CD8-positive, alpha-beta memory T cell (primary cell): Measurements from ENCODE around the gene RDH5. TPM values are rescaled to one million over a fixed set of nuclear protein-coding genes. Genes with fewer than 3 reads are reported as not detected.

Experiments used
- CTCF ChIA-PET: fragments of 350-600 bp; sonication (Branson Sonifier 250); formaldehyde crosslinking; loops from one replicate; lab custom pipeline; 2021; ENCODE audit warnings: antibody characterized with exemption; lab: Charles Lee
- POLR2A ChIA-PET: fragments of 350-600 bp; sonication (Branson Sonifier 250); formaldehyde crosslinking; loops from one replicate; lab custom pipeline; 2021; ENCODE audit warnings: antibody characterized with exemption; lab: Charles Lee
- DNase-seq, 5 donors: peaks; one replicate each; pipeline versions ENCODE4 v3.0.0 to v3.0.0-alpha.2; 2020 to 2022; ENCODE audit warnings: mixed read lengths in 1 of 5
- H3K27ac ChIP-seq: one replicate; pipeline ENCODE4 v1.7.0; 2013; ENCODE audit warnings: low read depth, mild to moderate bottlenecking, low read length, moderate library complexity
- H3K27me3 ChIP-seq: 2 replicates; pipeline ENCODE4 v1.7.0; 2013; ENCODE audit warnings: low read length, mild to moderate bottlenecking; ENCODE audit not compliant: insufficient read depth, poor library complexity, severe bottlenecking
- H3K36me3 ChIP-seq: 2 replicates; pipeline ENCODE4 v1.7.0; 2013; ENCODE audit warnings: mild to moderate bottlenecking, low read length, moderate library complexity; ENCODE audit not compliant: insufficient read depth
- H3K4me1 ChIP-seq: 2 replicates; pipeline ENCODE4 v1.7.0; 2013; ENCODE audit warnings: mild to moderate bottlenecking, low read length, moderate library complexity; ENCODE audit not compliant: insufficient read depth
- H3K4me3 ChIP-seq: 2 replicates; pipeline ENCODE4 v1.7.0; 2013; ENCODE audit warnings: mild to moderate bottlenecking, low read length
- H3K9me3 ChIP-seq: 2 replicates; pipeline ENCODE4 v1.7.0; 2013; ENCODE audit warnings: mild to moderate bottlenecking, low read length
- H3K27ac Mint-ChIP-seq, 8 donors: one replicate each; pipeline ENCODE4 v1.8.0; 2020 to 2021; ENCODE audit warnings: mixed read lengths in 8 of 8, mild to moderate bottlenecking in 6 of 8, inconsistent platforms in 3 of 8, moderate library complexity in 3 of 8
- H3K27me3 Mint-ChIP-seq, 2 donors: one replicate each; pipeline ENCODE4 v1.8.0; 2020 to 2021; ENCODE audit warnings: mixed read lengths in 2 of 2, mild to moderate bottlenecking in 1 of 2, moderate library complexity in 1 of 2
- H3K36me3 Mint-ChIP-seq, 3 donors: one replicate each; pipeline ENCODE4 v1.8.0; 2020 to 2021; ENCODE audit warnings: mixed read lengths in 3 of 3, inconsistent platforms in 1 of 3, mild to moderate bottlenecking in 1 of 3
- H3K4me1 Mint-ChIP-seq, 3 donors: one replicate each; pipeline ENCODE4 v1.8.0; 2020 to 2021; ENCODE audit warnings: mixed read lengths in 3 of 3, inconsistent platforms in 1 of 3, mild to moderate bottlenecking in 1 of 3
- H3K4me3 Mint-ChIP-seq, 7 donors: one replicate each; pipeline ENCODE4 v1.8.0; 2020 to 2021; ENCODE audit warnings: mixed read lengths in 7 of 7, mild to moderate bottlenecking in 6 of 7, moderate library complexity in 4 of 7, inconsistent platforms in 2 of 7
- H3K9me3 Mint-ChIP-seq, 5 donors: one replicate each; pipeline ENCODE4 v1.8.0; 2020 to 2022; ENCODE audit warnings: mixed read lengths in 5 of 5, mild to moderate bottlenecking in 3 of 5, moderate library complexity in 2 of 5, inconsistent platforms in 1 of 5
- polyA plus RNA-seq: library from polyadenylated mRNA; unstranded; fragments of 300-500 nt; fragmentation: Illumina TruSeq; gene quantifications from one replicate; pipeline ENCODE4 v1.2.3, GENCODE V29; 2021
- total RNA-seq, 2 experiments: library from RNA; stranded (reverse); gene quantifications; one replicate each; pipeline ENCODE4 v1.2.3, GENCODE V29; 2021

The RDH5 gene
- total and polyA plus RNA-seq, 3 experiments from 2014 or later, result 0.90 to 8.5 (median 8.1) TPM

DNA sequence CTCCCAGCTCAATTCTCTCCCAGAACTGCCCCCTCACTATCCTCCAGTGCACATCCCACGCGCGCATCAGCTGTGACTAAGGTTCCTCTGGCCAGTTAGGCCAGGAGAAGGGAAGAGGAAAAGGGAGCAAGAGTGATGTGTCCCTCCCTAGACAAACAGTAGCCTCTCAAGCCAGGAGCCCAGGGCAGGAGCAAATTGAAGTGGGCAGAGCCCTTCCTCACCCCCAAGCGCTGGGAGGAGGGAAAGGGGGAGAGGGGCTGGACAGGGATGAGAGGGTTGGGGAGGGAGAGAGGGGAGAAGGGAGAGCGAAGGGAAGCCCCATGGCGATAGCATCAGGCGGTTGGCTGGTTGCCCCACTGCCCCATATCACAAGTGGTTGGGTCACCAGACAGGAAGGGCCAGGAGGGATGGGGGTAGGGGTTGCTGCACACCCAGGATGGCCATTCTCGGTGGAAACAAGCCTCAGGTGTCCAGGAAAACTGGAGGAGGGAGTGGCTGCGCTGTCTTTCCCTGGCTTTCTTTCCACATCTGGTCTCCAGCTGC is 7.5 kb downstream of the RDH5 start:
- Histone ChIP-seq H3K36me3 (no peaks in the 10 kb centered on the region), H3K9me3 (no peaks in the 10 kb centered on the region), H3K4me1 (peaks cover 34% of the 10 kb centered on the region), H3K4me3 (peak overlapping the region; percentile 14), H3K27me3 (no peaks in the 10 kb centered on the region), H3K27ac (peak overlapping the region; percentile 83)
- ChIA-PET CTCF (interaction anchor here (0.9 to 1.3 kb wide), 2 partner anchors 9 to 10 kb away, joined by 3 read pairs; no protein-coding TSS in a partner anchor), POLR2A (no interaction called here)
- H3K4me1 Mint-ChIP-seq, result peaks cover 37 to 46% (median 40%) of the 10 kb centered on the region in 3 donors
- no peak for DNase-seq
- peak overlapping the region; percentile 76 to 97 (median 88) for H3K27ac Mint-ChIP-seq
- H3K27me3 Mint-ChIP-seq, result no peaks in the 10 kb centered on the region
- H3K9me3 Mint-ChIP-seq, result no peaks in the 10 kb centered on the region
- peak overlapping the region; percentile 66 to 95 (median 83) for H3K4me3 Mint-ChIP-seq
- peaks cover 0 to 39% (median 6%) of the 10 kb centered on the region in 3 donors for H3K36me3 Mint-ChIP-seq

DNA sequence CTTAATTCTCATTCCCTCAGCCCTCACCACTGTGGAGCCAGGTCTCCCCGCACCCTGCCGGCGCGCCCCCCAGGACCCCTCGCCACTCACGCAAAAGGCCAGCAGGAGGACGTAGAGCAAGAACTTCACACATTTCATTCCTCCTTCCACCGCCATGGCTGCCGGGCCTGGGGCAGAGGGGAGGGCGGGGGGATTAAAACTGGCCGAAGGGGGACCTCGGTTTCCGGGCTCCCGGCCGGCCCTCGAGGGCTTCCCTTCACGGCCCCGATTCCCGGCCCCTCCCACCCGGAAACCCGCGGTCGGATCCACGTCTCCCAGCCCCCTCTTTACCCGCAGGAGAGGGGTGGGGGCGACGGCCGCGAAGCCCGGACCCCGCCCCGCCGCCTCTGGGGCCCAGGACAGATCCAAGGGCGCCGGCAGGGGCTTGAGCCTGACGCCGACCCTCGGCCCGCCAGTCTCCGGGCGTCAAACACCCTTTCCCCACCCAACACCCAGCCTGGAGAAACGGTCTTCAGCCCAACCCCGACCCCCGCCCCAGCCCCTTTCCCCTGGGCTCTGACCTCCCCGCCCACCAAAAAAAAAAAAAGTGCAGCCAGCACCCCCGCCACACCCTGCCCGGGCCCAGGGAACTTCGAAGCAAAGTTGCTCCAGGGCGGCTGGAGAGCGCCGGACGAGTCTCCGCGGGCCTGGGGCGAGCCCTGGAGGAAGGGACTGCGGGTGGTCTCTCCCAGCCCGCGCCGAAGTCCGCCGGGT is 8.2 kb downstream of the RDH5 start:
- CTCF ChIA-PET, result interaction anchor here (1.5 to 2.4 kb wide), 4 partner anchors 8 to 399 kb away, joined by 3 to 25 read pairs (median 12); partner anchors contain the start of genes ESYT1 and RDH5
- H3K36me3 ChIP-seq, result no peaks in the 10 kb centered on the region
- POLR2A ChIA-PET, result interaction anchor here (1.3 to 2.6 kb wide), 4 partner anchors 10 to 461 kb away, joined by 5 to 11 read pairs (median 8); partner anchors contain the start of genes BLOC1S1, RAB5B and SMARCC2
- peak in 1 of 5 donors; percentile 41 for DNase-seq
- Mint-ChIP-seq H3K4me3 (peak overlapping the region; percentile 66 to 95 (median 84)), H3K9me3 (no peaks in the 10 kb centered on the region), H3K27me3 (no peaks in the 10 kb centered on the region), H3K4me1 (peaks cover 37 to 46% (median 40%) of the 10 kb centered on the region in 3 donors), H3K27ac (peak overlapping the region; percentile 35 to 97 (median 88)), H3K36me3 (peaks cover 0 to 36% (median 6%) of the 10 kb centered on the region in 3 donors)
- no peaks in the 10 kb centered on the region for H3K27me3 ChIP-seq
- H3K4me1 ChIP-seq, result peaks cover 34% of the 10 kb centered on the region
- peak overlapping the region; percentile 84 for H3K4me3 ChIP-seq
- H3K9me3 ChIP-seq, result no peaks in the 10 kb centered on the region
- peak overlapping the region; percentile 83 for H3K27ac ChIP-seq

- H3K9me3 Mint-ChIP-seq, result no peaks in the 10 kb centered on the region
- POLR2A ChIA-PET, result interaction anchor here (0.7 to 2.6 kb wide), 7 partner anchors 9 to 461 kb away, joined by 3 to 11 read pairs (median 5); partner anchors contain the start of genes BLOC1S1, ORMDL2, PYM1 and RAB5B
- no peaks in the 10 kb centered on the region for H3K27me3 ChIP-seq
- peak within 1 kb of the TSS; percentile 83 to 95 (median 88) for H3K4me3 Mint-ChIP-seq
- CTCF ChIA-PET, result interaction anchor here (0.7 to 2.4 kb wide), 11 partner anchors 8 to 407 kb away, joined by 3 to 25 read pairs (median 3); partner anchors contain the start of genes BLOC1S1, ESYT1 and RDH5
- H3K27ac Mint-ChIP-seq, result peak within 1 kb of the TSS; percentile 80 to 97 (median 92)
- no peaks in the 10 kb centered on the region for H3K9me3 ChIP-seq
- H3K4me1 Mint-ChIP-seq, result peaks cover 37 to 46% (median 40%) of the 10 kb centered on the region in 3 donors
- H3K27ac ChIP-seq, result peak within 1 kb of the TSS; percentile 83
- peaks cover 0 to 30% (median 4%) of the 10 kb centered on the region in 3 donors for H3K36me3 Mint-ChIP-seq
- H3K36me3 ChIP-seq, result no peaks in the 10 kb centered on the region
- H3K27me3 Mint-ChIP-seq, result no peaks in the 10 kb centered on the region
- H3K4me3 ChIP-seq, result peak within 1 kb of the TSS; percentile 84
- DNase-seq, result peak; percentile 46 to 77 (median 50)
- H3K4me1 ChIP-seq, result peaks cover 34% of the 10 kb centered on the region
Observed at GRCh38 chr12:55728939-55729818, 9.0 kb downstream of the RDH5 start, which contains the start of gene CD63. CD63 (minus strand) TSS chr12:55729009; CDS start chr12:55728341, 668 bp downstream.

DNA sequence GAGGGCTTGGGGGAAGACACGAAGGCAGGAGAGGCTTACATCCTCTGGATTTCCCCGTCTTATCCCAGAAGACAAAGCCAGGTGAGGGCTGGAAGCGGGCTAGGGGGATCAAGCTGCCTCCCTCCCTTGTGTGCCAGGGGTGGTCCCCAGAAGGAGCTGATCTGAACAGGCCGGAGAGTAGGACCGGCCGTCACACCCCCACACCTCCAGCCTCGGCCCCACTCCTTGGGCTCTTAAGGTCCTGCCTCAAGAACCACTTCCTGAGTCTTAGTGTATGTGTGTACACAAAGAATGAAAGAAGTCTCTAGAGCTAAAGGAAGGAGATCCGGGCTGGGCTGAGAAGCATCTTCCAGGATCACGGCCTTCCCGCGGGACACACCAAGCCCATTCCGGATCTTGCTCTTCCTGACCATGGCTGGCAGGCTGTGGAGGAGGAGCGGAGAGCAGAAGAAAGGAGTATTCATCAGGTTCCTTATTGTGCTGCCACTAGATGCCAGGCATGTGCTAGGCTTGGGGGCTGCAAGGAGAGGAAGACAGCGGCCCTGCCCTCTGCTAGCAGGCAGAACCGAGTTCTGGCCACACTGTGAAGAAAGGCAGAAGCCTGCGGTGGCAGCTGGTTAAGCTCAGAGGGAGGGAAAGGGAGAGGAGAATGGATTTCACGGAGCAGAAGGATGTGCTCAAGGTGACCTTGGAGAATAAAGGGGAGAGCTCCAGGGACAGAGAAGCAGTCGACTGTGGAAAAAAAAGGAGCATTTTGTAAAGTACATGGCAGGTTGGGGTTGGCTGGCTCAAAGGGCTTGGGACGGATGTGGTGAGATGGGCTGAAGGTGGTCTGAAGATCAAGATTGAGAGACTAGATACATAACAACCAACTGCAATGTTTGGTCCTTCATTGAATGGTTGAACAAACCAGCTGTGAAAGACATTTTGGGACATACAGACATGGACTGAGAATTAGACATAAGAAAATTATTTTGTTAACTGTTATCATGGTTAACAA is 9.9 kb downstream of the RDH5 start:
- H3K9me3 Mint-ChIP-seq, result no peaks in the 10 kb centered on the region
- Histone ChIP-seq H3K4me3 (peak overlapping the region; percentile 84), H3K27ac (peak overlapping the region; percentile 83), H3K36me3 (no peaks in the 10 kb centered on the region), H3K4me1 (peaks cover 30% of the 10 kb centered on the region), H3K27me3 (no peaks in the 10 kb centered on the region), H3K9me3 (no peaks in the 10 kb centered on the region)
- no peaks in the 10 kb centered on the region for H3K27me3 Mint-ChIP-seq
- ChIA-PET POLR2A (interaction anchor here (0.7 to 2.6 kb wide), 8 partner anchors 7 to 460 kb away, joined by 3 to 11 read pairs (median 6); partner anchors contain the start of genes BLOC1S1, ORMDL2, PYM1 and RAB5B), CTCF (interaction anchor here (0.7 to 2.4 kb wide), 11 partner anchors 9 to 406 kb away, joined by 3 to 25 read pairs (median 3); partner anchors contain the start of genes BLOC1S1, ESYT1 and RDH5)
- H3K27ac Mint-ChIP-seq, result peak overlapping the region; percentile 65 to 96 (median 91)
- peak overlapping the region; percentile 83 to 95 (median 88) for H3K4me3 Mint-ChIP-seq
- peaks cover 31 to 40% (median 32%) of the 10 kb centered on the region in 3 donors for H3K4me1 Mint-ChIP-seq
- DNase-seq, result peak in 3 of 5 donors; percentile 20 to 39 (median 37)
- peaks cover 0 to 23% (median 2%) of the 10 kb centered on the region in 3 donors for H3K36me3 Mint-ChIP-seq

DNA sequence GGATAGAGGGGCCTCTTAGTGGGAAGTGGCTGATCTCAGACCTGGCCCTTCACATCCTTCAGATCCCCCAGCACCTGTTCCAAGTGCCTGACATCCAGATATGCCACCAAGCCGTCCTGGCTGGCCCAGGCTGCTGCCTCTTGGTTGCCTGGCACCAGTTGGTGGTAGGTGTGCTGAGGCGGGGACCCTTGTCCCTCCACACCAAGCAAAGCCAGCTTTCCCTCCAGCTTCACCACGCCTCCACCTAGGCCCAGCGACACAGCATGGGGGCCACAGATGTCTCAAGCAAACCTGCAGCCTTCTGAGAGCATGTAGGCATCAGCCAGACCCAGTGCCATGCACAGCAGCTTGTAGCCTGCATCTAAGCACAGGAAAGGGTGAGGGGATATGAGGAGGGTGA is 12.1 kb downstream of the RDH5 start:
- ChIA-PET POLR2A (no interaction called here), CTCF (no interaction called here)
- Histone ChIP-seq H3K27me3 (no peaks in the 10 kb centered on the region), H3K4me1 (peaks cover 25% of the 10 kb centered on the region), H3K36me3 (no peaks in the 10 kb centered on the region), H3K27ac (no peak overlapping the region), H3K9me3 (no peaks in the 10 kb centered on the region), H3K4me3 (no peak overlapping the region)
- peak overlapping the region in 4 of 8 donors; percentile 15 to 47 (median 33) for H3K27ac Mint-ChIP-seq
- no peak for DNase-seq
- H3K36me3 Mint-ChIP-seq, result peaks cover 0 to 9% (median 0%) of the 10 kb centered on the region in 3 donors
- peaks cover 24 to 34% (median 33%) of the 10 kb centered on the region in 3 donors for H3K4me1 Mint-ChIP-seq
- peak overlapping the region in 1 of 7 donors; percentile 18 for H3K4me3 Mint-ChIP-seq
- H3K9me3 Mint-ChIP-seq, result no peaks in the 10 kb centered on the region
- H3K27me3 Mint-ChIP-seq, result no peaks in the 10 kb centered on the region

DNA sequence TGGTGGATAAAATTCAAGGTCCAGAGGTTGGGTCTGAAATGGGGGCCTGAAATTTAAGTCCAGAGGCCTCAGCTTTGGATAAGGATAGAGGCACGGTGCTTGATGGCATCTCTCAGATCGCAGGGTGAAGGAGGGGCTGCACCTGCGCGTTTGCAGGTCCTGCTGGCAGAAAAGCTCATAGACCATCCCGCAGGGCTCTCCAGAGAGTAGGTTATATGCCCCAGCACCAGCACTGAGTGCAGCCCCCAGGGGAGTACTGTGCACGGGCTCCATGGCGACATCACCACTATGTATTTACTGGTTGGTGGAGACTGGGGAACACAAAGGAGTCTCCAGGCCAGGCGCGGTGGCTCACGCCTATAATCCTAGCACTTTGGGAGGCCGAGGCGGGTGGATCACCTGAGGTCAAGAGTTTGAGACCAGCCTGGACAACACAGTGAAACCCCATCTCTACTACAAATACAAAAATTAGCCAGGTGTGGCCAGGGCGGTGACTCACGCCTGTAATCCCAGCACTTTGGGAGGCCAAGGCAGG is 12.9 kb downstream of the RDH5 start:
- peaks cover 0 to 5% (median 0%) of the 10 kb centered on the region in 3 donors for H3K36me3 Mint-ChIP-seq
- no peak for DNase-seq
- H3K36me3 ChIP-seq, result no peaks in the 10 kb centered on the region
- H3K4me3 ChIP-seq, result no peak overlapping the region
- H3K27me3 Mint-ChIP-seq, result no peaks in the 10 kb centered on the region
- H3K4me1 Mint-ChIP-seq, result peaks cover 28 to 34% (median 34%) of the 10 kb centered on the region in 3 donors
- no peaks in the 10 kb centered on the region for H3K9me3 Mint-ChIP-seq
- CTCF ChIA-PET, result interaction anchor here (0.8 to 2.6 kb wide), 3 partner anchors 9 to 257 kb away, joined by 3 to 11 read pairs (median 3); no protein-coding TSS in a partner anchor
- peaks cover 25% of the 10 kb centered on the region for H3K4me1 ChIP-seq
- H3K4me3 Mint-ChIP-seq, result no peak overlapping the region
- no peaks in the 10 kb centered on the region for H3K9me3 ChIP-seq
- peak overlapping the region in 1 of 8 donors; percentile 24 for H3K27ac Mint-ChIP-seq
- H3K27me3 ChIP-seq, result no peaks in the 10 kb centered on the region
- H3K27ac ChIP-seq, result no peak overlapping the region
- POLR2A ChIA-PET, result no interaction called here
